ENCODE results near the gene ASAP2. TPM values are rescaled to one million over a fixed set of nuclear protein-coding genes. Genes with fewer than 3 reads are reported as not detected.

Gene ASAP2
- total RNA-seq, 1 donor from 2014 or later: 0.23 TPM

GRCh38 chr2:9317559-9317958 is 110.9 kb downstream of the ASAP2 start:
- intact Hi-C loops (cut with micrococcal nuclease): no loop called here

- intact Hi-C loops (cut with micrococcal nuclease): no loop called here
Observed at GRCh38 chr2:9318461-9319337, 112.1 kb downstream of the ASAP2 start.

- intact Hi-C loops (cut with micrococcal nuclease): no loop called here
Observed at GRCh38 chr2:9319338-9319715, 112.7 kb downstream of the ASAP2 start.

- intact Hi-C loops (cut with micrococcal nuclease): no loop called here
Observed at GRCh38 chr2:9322576-9322975, 116.0 kb downstream of the ASAP2 start.

- intact Hi-C loops (cut with micrococcal nuclease): no loop called here
Observed at GRCh38 chr2:9325428-9325827, 118.8 kb downstream of the ASAP2 start.

GRCh38 chr2:9326975-9327374 is 120.4 kb downstream of the ASAP2 start:
- intact Hi-C loops (cut with micrococcal nuclease): no loop called here

GRCh38 chr2:9327873-9328352 is 121.3 kb downstream of the ASAP2 start:
- intact Hi-C loops (cut with micrococcal nuclease): no loop called here

- intact Hi-C loops (cut with micrococcal nuclease): no loop called here
Observed at GRCh38 chr2:9328931-9329330, 122.3 kb downstream of the ASAP2 start.

GRCh38 chr2:9329497-9329896 is 122.9 kb downstream of the ASAP2 start:
- intact Hi-C loops (cut with micrococcal nuclease): no loop called here

GRCh38 chr2:9330612-9331270 is 124.1 kb downstream of the ASAP2 start:
- intact Hi-C loops (cut with micrococcal nuclease): no loop called here

- intact Hi-C loops (cut with micrococcal nuclease): no loop called here
Observed at GRCh38 chr2:9331704-9332103, 125.1 kb downstream of the ASAP2 start.

GRCh38 chr2:9332136-9332852 is 125.7 kb downstream of the ASAP2 start:
- intact Hi-C loops (cut with micrococcal nuclease): no loop called here

GRCh38 chr2:9332853-9333245 is 126.2 kb downstream of the ASAP2 start:
- intact Hi-C loops (cut with micrococcal nuclease): no loop called here

GRCh38 chr2:9333591-9334171 is 127.1 kb downstream of the ASAP2 start:
- intact Hi-C loops (cut with micrococcal nuclease): no loop called here

GRCh38 chr2:9334761-9335160 is 128.1 kb downstream of the ASAP2 start:
- intact Hi-C loops (cut with micrococcal nuclease): no loop called here

GRCh38 chr2:9335322-9335832 is 128.8 kb downstream of the ASAP2 start:
- intact Hi-C loops (cut with micrococcal nuclease): no loop called here

GRCh38 chr2:9336241-9336575 is 129.6 kb downstream of the ASAP2 start:
- intact Hi-C loops (cut with micrococcal nuclease): no loop called here

- intact Hi-C loops (cut with micrococcal nuclease): no loop called here
Observed at GRCh38 chr2:9336576-9337314, 130.1 kb downstream of the ASAP2 start.

- intact Hi-C loops (cut with micrococcal nuclease): no loop called here
Observed at GRCh38 chr2:9337901-9338300, 131.3 kb downstream of the ASAP2 start.

- intact Hi-C loops (cut with micrococcal nuclease): no loop called here
Observed at GRCh38 chr2:9341337-9341887, 134.8 kb downstream of the ASAP2 start.

GRCh38 chr2:9342659-9343058 is 136.0 kb downstream of the ASAP2 start:
- intact Hi-C loops (cut with micrococcal nuclease): no loop called here
